ENCODE data around the gene JAG1.

DNA sequence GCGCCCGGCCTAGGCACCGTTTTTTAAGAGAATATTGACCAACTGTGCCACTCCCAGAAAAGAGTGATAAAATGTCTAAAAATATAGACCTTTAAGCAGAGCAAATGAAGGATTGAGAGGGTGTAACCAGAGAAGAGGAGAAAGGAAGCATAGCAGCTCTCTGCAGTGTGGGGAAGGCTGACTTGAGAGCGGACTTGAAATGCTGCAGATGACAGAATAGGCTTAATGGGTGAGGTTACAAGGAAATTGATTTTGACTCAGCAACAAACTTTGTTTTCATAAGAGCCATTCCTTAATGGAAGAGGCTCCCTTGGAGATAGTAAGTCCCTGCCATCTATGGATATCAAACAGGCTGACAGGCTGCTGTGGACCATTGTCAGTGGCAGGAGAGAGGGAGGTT is 7.7 kb upstream of the JAG1 start:
- TF ChIP-seq, protein P1, sequence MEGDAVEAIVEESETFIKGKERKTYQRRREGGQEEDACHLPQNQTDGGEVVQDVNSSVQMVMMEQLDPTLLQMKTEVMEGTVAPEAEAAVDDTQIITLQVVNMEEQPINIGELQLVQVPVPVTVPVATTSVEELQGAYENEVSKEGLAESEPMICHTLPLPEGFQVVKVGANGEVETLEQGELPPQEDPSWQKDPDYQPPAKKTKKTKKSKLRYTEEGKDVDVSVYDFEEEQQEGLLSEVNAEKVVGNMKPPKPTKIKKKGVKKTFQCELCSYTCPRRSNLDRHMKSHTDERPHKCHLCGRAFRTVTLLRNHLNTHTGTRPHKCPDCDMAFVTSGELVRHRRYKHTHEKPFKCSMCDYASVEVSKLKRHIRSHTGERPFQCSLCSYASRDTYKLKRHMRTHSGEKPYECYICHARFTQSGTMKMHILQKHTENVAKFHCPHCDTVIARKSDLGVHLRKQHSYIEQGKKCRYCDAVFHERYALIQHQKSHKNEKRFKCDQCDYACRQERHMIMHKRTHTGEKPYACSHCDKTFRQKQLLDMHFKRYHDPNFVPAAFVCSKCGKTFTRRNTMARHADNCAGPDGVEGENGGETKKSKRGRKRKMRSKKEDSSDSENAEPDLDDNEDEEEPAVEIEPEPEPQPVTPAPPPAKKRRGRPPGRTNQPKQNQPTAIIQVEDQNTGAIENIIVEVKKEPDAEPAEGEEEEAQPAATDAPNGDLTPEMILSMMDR (IDR thresholded peaks at IDR 0.05): no peak
- TF ChIP-seq POLR2A (IDR thresholded peaks at IDR 0.05): no peak

Data from suprapubic skin (tissue), 3 donors.